Ascending aorta (tissue), 2 donors: ENCODE measurements around the gene RPTOR. TPM values are rescaled to one million over a fixed set of nuclear protein-coding genes. Genes with fewer than 3 reads are reported as not detected.

Experiments used
- DNase-seq, 2 donors: peaks; one replicate each; pipeline ENCODE4 v3.0.0-alpha.2; 2019; ENCODE audit warnings: low spot score in 2 of 2
- H3K27ac ChIP-seq, 2 donors: fragments of 200-600 bp; sonication (generic); one replicate each; pipeline ENCODE4 v1.5.1; 2016 to 2017; ENCODE audit warnings: mild to moderate bottlenecking in 1 of 2
- H3K27me3 ChIP-seq: fragments of 200-600 bp; sonication (generic); one replicate; pipeline ENCODE4 v1.5.1; 2017
- H3K36me3 ChIP-seq, 2 donors: fragments of 200-600 bp; sonication (generic); one replicate each; pipeline ENCODE4 v1.5.1; 2016
- H3K4me1 ChIP-seq, 2 donors: fragments of 200-600 bp; sonication (generic); one replicate each; pipeline ENCODE4 v1.5.1; 2016 to 2017; ENCODE audit warnings: mild to moderate bottlenecking in 1 of 2
- H3K4me3 ChIP-seq, 2 donors: fragments of 200-600 bp; sonication (generic); one replicate each; pipeline ENCODE4 v1.5.1; 2016 to 2017; ENCODE audit warnings: mild to moderate bottlenecking in 1 of 2
- H3K9me3 ChIP-seq, 2 donors: fragments of 200-600 bp; sonication (generic); one replicate each; pipeline ENCODE4 v1.5.1; 2016
- intact Hi-C: fragments of 100-400 bp; cut with DNase I; formaldehyde crosslinking; loops from one replicate; pipeline ENCODE4 v1.15.1; 2023
- total RNA-seq: library from RNA; depleted of rRNA; stranded (reverse); fragments of >200 nt; gene quantifications from one replicate; pipeline ENCODE4 v1.1.0, GENCODE V29; 2016
- TF ChIP-seq, protein P1 (sequence below), 3 experiments: fragments of 200-600 bp in 2 of 3; fragments of 450-650 bp in 1 of 3; sonication (generic) in 2 of 3; IDR thresholded peaks; one replicate each; pipeline ENCODE4 v1.5.1; 2016 to 2019; ENCODE audit warnings: antibody characterized with exemption in 3 of 3, mild to moderate bottlenecking in 1 of 3, moderate library complexity in 1 of 3

Gene RPTOR
- total RNA-seq, 1 donor from 2014 or later: 36.1 TPM

DNA sequence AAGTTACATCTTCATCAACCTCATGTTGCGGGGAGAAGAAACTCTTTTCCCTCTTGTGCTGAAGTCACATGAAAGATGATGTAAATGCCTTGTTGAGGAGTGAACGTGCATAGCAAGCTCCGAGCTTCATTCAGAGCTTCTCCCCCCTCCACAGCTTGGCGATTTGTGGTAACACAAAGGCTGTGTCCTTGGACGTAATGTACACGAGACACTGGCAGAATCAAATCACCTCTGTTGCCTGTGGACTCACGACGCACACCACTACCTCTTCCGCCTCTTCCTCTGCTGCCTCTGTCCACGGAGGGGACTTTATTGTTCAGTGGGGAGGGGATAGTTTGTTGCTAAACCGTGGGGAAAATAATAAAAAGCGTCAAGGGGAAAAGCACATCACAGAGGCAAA, 392.1 kb downstream of the RPTOR start:
- intact Hi-C loops: no loop called here
- Histone ChIP-seq H3K36me3 (peaks cover 0 to 7% of the 10 kb centered on the region in 2 donors), H3K4me3 (no peak overlapping the region), H3K27ac (no peak overlapping the region), H3K27me3 (no peaks in the 10 kb centered on the region), H3K9me3 (no peaks in the 10 kb centered on the region), H3K4me1 (peaks cover 0 to under 1% of the 10 kb centered on the region in 2 donors)
- TF ChIP-seq, protein P1, sequence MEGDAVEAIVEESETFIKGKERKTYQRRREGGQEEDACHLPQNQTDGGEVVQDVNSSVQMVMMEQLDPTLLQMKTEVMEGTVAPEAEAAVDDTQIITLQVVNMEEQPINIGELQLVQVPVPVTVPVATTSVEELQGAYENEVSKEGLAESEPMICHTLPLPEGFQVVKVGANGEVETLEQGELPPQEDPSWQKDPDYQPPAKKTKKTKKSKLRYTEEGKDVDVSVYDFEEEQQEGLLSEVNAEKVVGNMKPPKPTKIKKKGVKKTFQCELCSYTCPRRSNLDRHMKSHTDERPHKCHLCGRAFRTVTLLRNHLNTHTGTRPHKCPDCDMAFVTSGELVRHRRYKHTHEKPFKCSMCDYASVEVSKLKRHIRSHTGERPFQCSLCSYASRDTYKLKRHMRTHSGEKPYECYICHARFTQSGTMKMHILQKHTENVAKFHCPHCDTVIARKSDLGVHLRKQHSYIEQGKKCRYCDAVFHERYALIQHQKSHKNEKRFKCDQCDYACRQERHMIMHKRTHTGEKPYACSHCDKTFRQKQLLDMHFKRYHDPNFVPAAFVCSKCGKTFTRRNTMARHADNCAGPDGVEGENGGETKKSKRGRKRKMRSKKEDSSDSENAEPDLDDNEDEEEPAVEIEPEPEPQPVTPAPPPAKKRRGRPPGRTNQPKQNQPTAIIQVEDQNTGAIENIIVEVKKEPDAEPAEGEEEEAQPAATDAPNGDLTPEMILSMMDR (IDR thresholded peaks at IDR 0.05): no peak
- DNase-seq: no peak

DNA sequence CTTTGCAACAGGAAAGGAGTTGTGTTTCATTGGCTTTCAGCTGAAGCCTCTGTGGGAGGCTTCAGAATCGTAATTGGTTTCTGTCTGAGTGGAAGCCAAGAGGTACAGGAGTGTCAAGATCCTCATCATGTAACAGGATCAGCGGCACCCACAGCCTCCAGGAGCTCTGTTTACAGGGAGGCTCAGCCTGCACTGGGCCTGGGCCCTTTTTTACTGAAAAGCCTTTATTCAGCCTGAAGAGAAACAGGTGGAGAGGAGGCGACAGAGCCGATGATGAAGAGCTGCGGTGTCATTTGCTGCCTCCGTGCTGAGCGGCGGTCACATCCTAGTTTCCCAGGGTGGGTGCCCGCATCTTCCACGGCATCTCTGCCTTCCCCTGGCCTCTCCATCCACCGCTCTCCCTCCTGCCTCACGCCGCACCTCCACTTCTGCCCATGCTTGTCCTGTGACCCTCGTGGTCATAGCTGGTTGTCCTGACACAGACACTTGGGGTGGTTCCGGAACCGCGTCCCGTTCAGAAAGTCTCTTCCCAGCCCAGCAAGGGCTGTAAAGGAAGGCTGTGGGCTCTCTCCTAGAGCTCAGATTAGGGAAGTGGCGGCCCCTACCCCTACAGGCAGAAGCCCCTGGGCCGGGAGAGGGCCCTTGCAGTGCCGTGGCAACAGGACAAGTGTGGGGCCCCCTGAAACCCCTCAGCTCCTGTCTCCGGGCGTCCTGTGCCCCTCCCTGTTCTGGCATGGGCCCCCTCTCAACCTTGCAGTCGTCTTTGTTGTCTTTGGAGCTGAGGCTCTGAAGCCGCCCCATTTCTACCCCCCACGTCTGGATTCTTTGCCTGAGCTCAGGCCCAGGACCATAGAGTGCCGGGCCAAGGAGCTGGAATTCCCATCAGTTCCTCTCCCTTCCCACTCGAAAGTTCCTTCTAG, 393.1 kb downstream of the RPTOR start:
- TF ChIP-seq, protein P1 (IDR thresholded peaks at IDR 0.05): no peak
- peaks cover 4% of the 10 kb centered on the region in 2 donors for H3K4me1 ChIP-seq
- intact Hi-C loops: no loop called here
- no peaks in the 10 kb centered on the region for H3K27me3 ChIP-seq
- no peak overlapping the region for H3K27ac ChIP-seq
- DNase-seq: no peak
- no peak overlapping the region for H3K4me3 ChIP-seq
- H3K36me3 ChIP-seq: peaks cover 0 to 7% of the 10 kb centered on the region in 2 donors
- H3K9me3 ChIP-seq: no peaks in the 10 kb centered on the region

DNA sequence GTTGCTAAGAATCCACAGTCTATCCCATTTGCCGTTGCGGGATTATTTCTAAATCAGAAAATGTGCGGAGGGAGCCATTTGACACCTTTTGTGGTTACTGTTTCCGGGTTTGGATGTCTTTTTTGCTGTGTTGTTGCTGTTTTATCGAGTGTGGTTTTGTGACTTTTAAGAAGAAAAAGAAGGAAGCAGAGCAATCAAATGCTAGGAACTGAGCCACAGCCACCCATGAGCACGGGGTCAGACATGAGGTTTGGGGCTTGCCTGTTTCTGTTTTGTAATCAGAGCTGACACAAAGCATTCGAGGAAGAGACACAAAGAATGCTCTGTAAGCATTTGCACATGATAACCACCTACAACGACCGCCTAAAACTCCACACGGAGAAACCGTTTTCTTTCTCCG, 393.9 kb downstream of the RPTOR start:
- Histone ChIP-seq H3K4me3 (no peak overlapping the region), H3K27me3 (no peaks in the 10 kb centered on the region), H3K27ac (no peak overlapping the region), H3K4me1 (peaks cover 4 to 11% of the 10 kb centered on the region in 2 donors), H3K36me3 (peaks cover 0 to 7% of the 10 kb centered on the region in 2 donors), H3K9me3 (no peaks in the 10 kb centered on the region)
- TF ChIP-seq, protein P1 (IDR thresholded peaks at IDR 0.05): no peak
- intact Hi-C loops: no loop called here
- no peak for DNase-seq

DNA sequence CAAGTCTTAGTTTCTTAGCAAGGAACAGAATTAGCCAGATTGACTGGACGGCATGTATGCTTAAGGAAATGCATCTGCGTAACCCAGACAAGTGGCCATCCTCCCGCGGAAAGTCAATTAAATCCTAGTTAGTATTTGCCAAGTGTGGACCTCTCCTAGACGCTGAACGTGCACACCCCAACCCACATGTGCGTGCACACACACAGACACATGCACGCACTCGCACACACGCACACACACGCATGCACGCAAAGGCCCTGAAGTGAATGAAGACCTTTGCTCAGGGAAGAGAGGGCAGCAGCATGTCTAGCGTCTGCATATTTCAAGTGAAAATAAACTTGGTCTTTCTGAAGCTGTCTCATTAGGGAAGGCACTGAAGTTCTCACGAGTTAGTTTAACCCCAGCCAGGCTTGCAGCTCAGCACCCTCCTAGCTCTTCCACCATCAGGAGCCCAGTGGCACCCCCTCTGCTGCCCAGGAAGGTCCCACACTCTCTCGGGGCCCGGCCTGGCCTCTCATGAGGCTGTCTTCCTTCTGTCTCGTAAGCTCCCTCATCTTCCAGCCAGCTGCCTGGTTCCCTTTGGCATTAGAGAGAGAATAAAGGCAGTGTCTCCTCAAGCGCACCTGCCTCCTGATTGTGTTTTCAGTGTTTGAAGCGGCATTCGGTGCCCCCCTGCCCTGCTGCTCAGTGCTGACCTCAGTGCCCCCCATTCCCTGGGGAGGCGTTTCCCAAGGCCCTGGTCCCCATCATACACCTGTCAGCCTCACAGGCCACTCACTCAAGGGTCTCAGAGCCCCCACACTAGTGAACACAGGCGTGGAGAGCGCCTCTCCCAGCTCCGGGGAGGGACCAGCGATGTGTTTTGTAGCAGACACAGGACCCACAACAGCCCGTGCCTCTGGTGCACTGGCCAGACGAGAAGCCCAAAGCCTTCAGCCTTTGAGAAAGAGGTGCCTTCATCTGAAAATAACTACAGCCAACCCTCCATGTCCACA, 394.8 kb downstream of the RPTOR start:
- peaks cover 0 to 7% of the 10 kb centered on the region in 2 donors for H3K36me3 ChIP-seq
- H3K27ac ChIP-seq: no peak overlapping the region
- H3K4me3 ChIP-seq: no peak overlapping the region
- H3K4me1 ChIP-seq: peaks cover 4 to 11% of the 10 kb centered on the region in 2 donors
- TF ChIP-seq, protein P1 (IDR thresholded peaks at IDR 0.05): no peak
- intact Hi-C loops: no loop called here
- no peaks in the 10 kb centered on the region for H3K9me3 ChIP-seq
- no peaks in the 10 kb centered on the region for H3K27me3 ChIP-seq
- no peak for DNase-seq
